ENCODE results near the gene MALT1.

DNA sequence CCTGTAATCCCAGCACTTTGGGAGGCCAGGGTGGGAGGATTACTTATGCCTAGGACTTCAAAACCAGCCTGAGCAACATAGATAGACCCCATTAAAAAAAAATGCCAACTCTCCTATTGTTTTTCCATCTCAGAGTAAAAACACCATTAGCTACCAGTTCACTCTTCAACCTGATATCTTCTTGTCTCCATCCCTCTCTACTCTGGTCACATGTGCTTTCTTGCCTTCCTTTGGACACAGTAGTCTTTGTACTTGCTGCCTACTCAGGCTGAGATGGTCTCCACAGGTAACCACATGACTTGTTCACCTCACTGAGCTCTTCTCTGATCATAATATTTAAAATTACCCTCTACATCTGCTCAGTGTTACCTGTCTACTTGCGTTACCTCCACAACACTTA, 5.0 kb downstream of the MALT1 start:
- TF ChIP-seq POLR2AphosphoS5 (IDR thresholded peaks at IDR 0.05; ENCODE audit: low read depth, low read length), result no peak
- TF ChIP-seq TAF1 (IDR thresholded peaks at IDR 0.05; ENCODE audit: borderline replicate concordance, low read depth, low read length), result no peak

All from GM12892 (cell line).